H1 (cell line): Measurements from ENCODE around the gene ZNF764. TPM values are rescaled to one million over a fixed set of nuclear protein-coding genes. Genes with fewer than 3 reads are reported as not detected.

Experiments used
- ASH2L ChIP-seq: fragments of 200-600, 300-600 bp; sonication (generic); IDR thresholded peaks from one replicate; pipeline ENCODE4 v1.7.1; 2017; ENCODE audit warnings: low read length
- BRCA1 ChIP-seq: IDR thresholded peaks from 2 replicates; pipeline ENCODE4 v1.6.1; 2012; ENCODE audit warnings: low read depth, low read length, improper control_type of control experiment
- CEBPB ChIP-seq: IDR thresholded peaks from 2 replicates; pipeline ENCODE4 v1.6.1; 2012; ENCODE audit warnings: low read depth, low read length
- JUN ChIP-seq: IDR thresholded peaks from 2 replicates; pipeline ENCODE4 v1.6.1; 2011; ENCODE audit warnings: low read depth, mild to moderate bottlenecking, improper control_type of control experiment, low read length
- SIN3A ChIP-seq, 2 experiments: IDR thresholded peaks in 1 of 2; conservative IDR thresholded peaks in 1 of 2; 2 replicates each; pipeline ENCODE4 v1.6.1; 2011 to 2012; ENCODE audit warnings: low read length in 2 of 2, improper control_type of control experiment in 1 of 2, low read depth in 1 of 2, mild to moderate bottlenecking in 1 of 2
- SUZ12 ChIP-seq: fragments of 200-600 bp; sonication (generic); IDR thresholded peaks from 2 replicates; pipeline ENCODE4 v1.6.1; 2012; ENCODE audit warnings: mild to moderate bottlenecking, inconsistent platforms, low read length, moderate library complexity, mixed read lengths
- TAF1 ChIP-seq: IDR thresholded peaks from 2 replicates; pipeline ENCODE4 v1.6.1; 2011; ENCODE audit warnings: mild to moderate bottlenecking, low read depth, low read length
- TBP ChIP-seq: IDR thresholded peaks from 2 replicates; pipeline ENCODE4 v1.6.1; 2011; ENCODE audit warnings: low read depth, low read length, improper control_type of control experiment
- polyA plus RNA-seq, 7 experiments: library from polyadenylated mRNA; depleted of rRNA in 3 of 7; stranded (reverse) in 5 of 7; unstranded in 2 of 7; fragments of >200 nt in 5 of 7; fragments of 200-250 nt in 2 of 7; gene quantifications; 1 replicate in 5 of 7; 2 replicates in 1 of 7; 4 replicates in 1 of 7; pipeline versions ENCODE4 v1.2.1 to v1.2.3, GENCODE V29; 2011 to 2013; ENCODE audit warnings: missing spikeins in 2 of 7, mixed read lengths in 2 of 7
- total RNA-seq: library from RNA; stranded (reverse); fragmentation: NEBNext Ultra II Directional; extraction: Animal tissue kit (Norgen Biotek cat#: 25700); gene quantifications from 2 replicates; pipeline ENCODE4 v1.2.1, GENCODE V29; 2021
- TF ChIP-seq, protein P1 (sequence below): IDR thresholded peaks from 2 replicates; pipeline ENCODE4 v1.6.1; 2012; ENCODE audit warnings: inconsistent platforms

The ZNF764 gene
- total and polyA plus RNA-seq, 2 of the 8 experiments (the other 6 are each of a cell fraction or from before 2014, with no cell fraction given) = 5.7 to 7.7 TPM

DNA sequence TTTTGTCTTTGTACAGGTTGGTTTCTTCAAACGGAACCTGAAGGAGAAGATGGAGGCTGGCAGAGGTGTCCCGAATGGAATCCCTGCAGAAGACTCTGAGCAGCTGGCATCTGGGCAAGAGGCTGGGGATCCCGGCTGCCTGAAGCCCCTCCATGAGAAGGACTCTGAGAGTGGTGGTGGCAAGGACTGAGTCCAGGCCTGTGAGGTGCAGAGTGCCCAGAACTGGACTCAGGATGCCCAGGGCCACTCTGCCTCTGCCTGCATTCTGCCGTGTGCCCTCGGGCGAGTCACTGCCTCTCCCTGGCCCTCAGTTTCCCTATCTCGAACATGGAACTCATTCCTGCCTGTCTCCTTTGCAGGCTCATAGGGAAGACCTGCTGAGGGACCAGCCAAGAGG is 36.7 kb downstream of the ZNF764 start (continued):
- TF ChIP-seq ASH2L (no peak), SIN3A (conservative IDR thresholded peaks at IDR 0.05 in 1 of 2, IDR thresholded peaks at IDR 0.05 in 1 of 2; ENCODE audit: low read depth in 1 of 2, low read length in 2 of 2) (no peak), BRCA1 (no peak), TBP (no peak), TAF1 (no peak), JUN (no peak), CEBPB (no peak), SUZ12 (no peak)
- TF ChIP-seq, protein P1, sequence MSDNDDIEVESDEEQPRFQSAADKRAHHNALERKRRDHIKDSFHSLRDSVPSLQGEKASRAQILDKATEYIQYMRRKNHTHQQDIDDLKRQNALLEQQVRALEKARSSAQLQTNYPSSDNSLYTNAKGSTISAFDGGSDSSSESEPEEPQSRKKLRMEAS = no peak
